Naive thymus-derived CD8-positive, alpha-beta T cell (primary cell): ENCODE data around the gene IL4I1. TPM values are rescaled to one million over a fixed set of nuclear protein-coding genes. Genes with fewer than 3 reads are reported as not detected.

Experiments
- ATAC-seq, 2 donors: fragments of 150-1000 bp; cut with Tn5 transposase in 1 of 2; sonication (Bioruptor Pico), chemical (Tn5 transposase) in 1 of 2; 1 replicate in 1 of 2; 2 replicates in 1 of 2; pipeline ENCODE4 v1.10.0; 2021; ENCODE audit warnings: mild to moderate bottlenecking in 2 of 2, moderate library complexity in 2 of 2
- POLR2A ChIA-PET: fragments of 350-600 bp; sonication (Branson Sonifier 250); formaldehyde crosslinking; loops from one replicate; lab custom pipeline; 2021; ENCODE audit warnings: antibody characterized with exemption; lab: Charles Lee
- DNase-seq, 10 donors: peaks; one replicate each; pipeline versions ENCODE4 v3.0.0 to v3.0.0-alpha.2; 2020 to 2022
- H3K27ac Mint-ChIP-seq, 10 donors: one replicate each; pipeline ENCODE4 v1.8.0; 2020 to 2022; ENCODE audit warnings: mild to moderate bottlenecking in 10 of 10, mixed read lengths in 10 of 10, moderate library complexity in 4 of 10, inconsistent platforms in 1 of 10
- H3K27me3 Mint-ChIP-seq, 5 donors: one replicate each; pipeline ENCODE4 v1.8.0; 2021 to 2022; ENCODE audit warnings: mixed read lengths in 5 of 5
- H3K36me3 Mint-ChIP-seq, 3 donors: one replicate each; pipeline ENCODE4 v1.8.0; 2020 to 2022; ENCODE audit warnings: mixed read lengths in 3 of 3, mild to moderate bottlenecking in 2 of 3, inconsistent platforms in 1 of 3
- H3K4me1 Mint-ChIP-seq, 4 donors: one replicate each; pipeline ENCODE4 v1.8.0; 2021 to 2022; ENCODE audit warnings: mixed read lengths in 4 of 4
- H3K4me3 Mint-ChIP-seq, 10 donors: one replicate each; pipeline ENCODE4 v1.8.0; 2020 to 2022; ENCODE audit warnings: mild to moderate bottlenecking in 10 of 10, mixed read lengths in 10 of 10, moderate library complexity in 6 of 10, inconsistent platforms in 1 of 10
- H3K9me3 Mint-ChIP-seq, 9 donors: one replicate each; pipeline ENCODE4 v1.8.0; 2020 to 2022; ENCODE audit warnings: mixed read lengths in 9 of 9, mild to moderate bottlenecking in 3 of 9, inconsistent platforms in 1 of 9, moderate library complexity in 1 of 9
- polyA plus RNA-seq, 3 donors: library from polyadenylated mRNA; unstranded; fragments of 300-500 nt; fragmentation: Illumina TruSeq; gene quantifications; one replicate each; pipeline ENCODE4 v1.2.3, GENCODE V29; 2021
- total RNA-seq, 8 experiments: library from RNA in 2 of 8; stranded (reverse) in 2 of 8; gene quantifications; one replicate each; pipeline ENCODE4 v1.2.3 and lab custom pipeline; 2021 to 2026

The IL4I1 gene
- total and polyA plus RNA-seq, 5 experiments from 2014 or later: 0.24 to 1.1 (median 0.26) TPM

GRCh38 chr19:49875177-49875576 lies 21.5 kb downstream of the IL4I1 start:
- no peaks in the 10 kb centered on the region for H3K9me3 Mint-ChIP-seq
- peaks cover 18 to 43% (median 32%) of the 10 kb centered on the region in 4 donors for H3K4me1 Mint-ChIP-seq
- ATAC-seq (no peak), DNase-seq (no peak)
- peak overlapping the region in 5 of 10 donors; percentile 63 to 82 (median 78) for H3K27ac Mint-ChIP-seq
- POLR2A ChIA-PET: interaction anchor here (0.5 to 5.2 kb wide), 11 partner anchors 7 to 483 kb away, joined by 3 to 62 read pairs (median 16); partner anchors contain the start of genes AP2A1, MED25, PNKP and PRMT1
- no peaks in the 10 kb centered on the region for H3K27me3 Mint-ChIP-seq
- H3K4me3 Mint-ChIP-seq: peak overlapping the region in 3 of 10 donors; percentile 26 to 87 (median 69)
- peaks cover 0 to 15% (median 0%) of the 10 kb centered on the region in 3 donors for H3K36me3 Mint-ChIP-seq

- peak overlapping the region in 6 of 10 donors; percentile 63 to 88 (median 80) for H3K27ac Mint-ChIP-seq
- no peaks in the 10 kb centered on the region for H3K9me3 Mint-ChIP-seq
- DNase-seq (no peak), ATAC-seq (no peak)
- H3K4me3 Mint-ChIP-seq: peak overlapping the region in 6 of 10 donors; percentile 28 to 87 (median 56)
- peaks cover 0 to 11% (median 0%) of the 10 kb centered on the region in 3 donors for H3K36me3 Mint-ChIP-seq
- H3K27me3 Mint-ChIP-seq: no peaks in the 10 kb centered on the region
- H3K4me1 Mint-ChIP-seq: peaks cover 19 to 43% (median 34%) of the 10 kb centered on the region in 4 donors
- POLR2A ChIA-PET: interaction anchor here (1.1 to 5.2 kb wide), 5 partner anchors 13 to 233 kb away, joined by 3 to 53 read pairs (median 4); partner anchors contain the start of genes PRMT1, PTOV1, RRAS and SCAF1
These were observed 22.1 kb downstream of the IL4I1 start for GRCh38 chr19:49874503-49875157.

- no peak for ATAC-seq
- peaks cover 15 to 36% (median 29%) of the 10 kb centered on the region in 4 donors for H3K4me1 Mint-ChIP-seq
- no peaks in the 10 kb centered on the region for H3K9me3 Mint-ChIP-seq
- no peaks in the 10 kb centered on the region for H3K27me3 Mint-ChIP-seq
- H3K4me3 Mint-ChIP-seq: peak overlapping the region in 3 of 10 donors; percentile 33 to 87 (median 36)
- POLR2A ChIA-PET: interaction anchor here (0.5 to 5.2 kb wide), 4 partner anchors 9 to 1549 kb away, joined by 3 to 53 read pairs (median 4); partner anchors contain the start of gene PTOV1
- H3K36me3 Mint-ChIP-seq: peaks cover 0 to 7% (median 0%) of the 10 kb centered on the region in 3 donors
- H3K27ac Mint-ChIP-seq: peak overlapping the region in 2 of 10 donors; percentile 17 to 64
- no peak for DNase-seq
These were observed 22.9 kb downstream of the IL4I1 start for GRCh38 chr19:49873834-49874233.

- Mint-ChIP-seq H3K9me3 (peaks cover 0 to 2% (median 0%) of the 10 kb centered on the region in 9 donors), H3K4me1 (peaks cover 12 to 36% (median 27%) of the 10 kb centered on the region in 4 donors), H3K27ac (no peak overlapping the region), H3K27me3 (no peaks in the 10 kb centered on the region), H3K4me3 (no peak overlapping the region), H3K36me3 (peaks cover 0 to 6% (median 0%) of the 10 kb centered on the region in 3 donors)
- ATAC-seq: no peak
- POLR2A ChIA-PET: no interaction called here
- DNase-seq: no peak
These were observed 23.6 kb downstream of the IL4I1 start for GRCh38 chr19:49873129-49873521.

- POLR2A ChIA-PET: no interaction called here
- Mint-ChIP-seq H3K4me1 (peaks cover 12 to 39% (median 30%) of the 10 kb centered on the region in 4 donors), H3K4me3 (peak overlapping the region in 4 of 10 donors; percentile 18 to 67 (median 42)), H3K27me3 (no peaks in the 10 kb centered on the region), H3K27ac (peak overlapping the region in 5 of 10 donors; percentile 31 to 87 (median 57)), H3K36me3 (peaks cover 0 to 4% (median 0%) of the 10 kb centered on the region in 3 donors), H3K9me3 (peaks cover 0 to 3% (median 0%) of the 10 kb centered on the region in 9 donors)
- ATAC-seq (no peak), DNase-seq (no peak)
These were observed 24.2 kb downstream of the IL4I1 start for GRCh38 chr19:49872245-49873128.

- POLR2A ChIA-PET: no interaction called here
- Mint-ChIP-seq H3K4me3 (peak overlapping the region in 4 of 10 donors; percentile 37 to 72 (median 42)), H3K27ac (peak overlapping the region in 5 of 10 donors; percentile 5 to 91 (median 81))
These were observed 25.2 kb downstream of the IL4I1 start for GRCh38 chr19:49871349-49871985.

GRCh38 chr19:49870309-49870901 lies 26.3 kb downstream of the IL4I1 start:
- no peak for DNase-seq
- H3K4me1 Mint-ChIP-seq: peaks cover 15 to 52% (median 45%) of the 10 kb centered on the region in 4 donors
- peaks cover 0 to 3% (median 0%) of the 10 kb centered on the region in 9 donors for H3K9me3 Mint-ChIP-seq
- no peaks in the 10 kb centered on the region for H3K27me3 Mint-ChIP-seq
- POLR2A ChIA-PET: interaction anchor here (0.6 to 4.4 kb wide), 7 partner anchors 6 to 230 kb away, joined by 3 to 62 read pairs (median 5); partner anchors contain the start of genes AKT1S1, ATF5, FUZ and NUP62
- peak overlapping the region in 8 of 10 donors; percentile 8 to 92 (median 88) for H3K27ac Mint-ChIP-seq
- peaks cover 0 to 7% (median 0%) of the 10 kb centered on the region in 3 donors for H3K36me3 Mint-ChIP-seq
- H3K4me3 Mint-ChIP-seq: peak overlapping the region in 2 of 10 donors; percentile 7 to 85
- ATAC-seq: no peak

More at GRCh38 chr19:49871349-49871985, 25.2 kb downstream of the IL4I1 start:
- no peaks in the 10 kb centered on the region for H3K27me3 Mint-ChIP-seq
- peaks cover 0 to 3% (median 0%) of the 10 kb centered on the region in 9 donors for H3K9me3 Mint-ChIP-seq
- DNase-seq: no peak
- H3K36me3 Mint-ChIP-seq: peaks cover 0 to 4% (median 0%) of the 10 kb centered on the region in 3 donors
- peaks cover 17 to 46% (median 38%) of the 10 kb centered on the region in 4 donors for H3K4me1 Mint-ChIP-seq
- no peak for ATAC-seq

GRCh38 chr19:49869484-49870308 lies 27.0 kb downstream of the IL4I1 start:
- Mint-ChIP-seq H3K4me1 (peaks cover 14 to 53% (median 49%) of the 10 kb centered on the region in 4 donors), H3K9me3 (peaks cover 0 to 3% (median 0%) of the 10 kb centered on the region in 9 donors), H3K27ac (peak overlapping the region in 6 of 10 donors; percentile 80 to 92 (median 90)), H3K4me3 (peak overlapping the region in 1 of 10 donors; percentile 85), H3K36me3 (peaks cover 0 to 8% (median 0%) of the 10 kb centered on the region in 3 donors), H3K27me3 (no peaks in the 10 kb centered on the region)
- DNase-seq (peak; percentile 77 to 97 (median 89)), ATAC-seq (peak; percentile 77)
- POLR2A ChIA-PET: interaction anchor here (0.6 to 7.6 kb wide), 20 partner anchors 7 to 1235 kb away, joined by 3 to 137 read pairs (median 5); partner anchors contain the start of genes ADM5, AKT1S1, AP2A1 and ATF5

GRCh38 chr19:49869009-49869483 lies 27.6 kb downstream of the IL4I1 start:
- Mint-ChIP-seq H3K4me3 (no peak overlapping the region), H3K36me3 (peaks cover 0 to 11% (median 0%) of the 10 kb centered on the region in 3 donors), H3K27ac (no peak overlapping the region), H3K4me1 (peaks cover 17 to 58% (median 53%) of the 10 kb centered on the region in 4 donors), H3K9me3 (peaks cover 0 to 3% (median 0%) of the 10 kb centered on the region in 9 donors), H3K27me3 (no peaks in the 10 kb centered on the region)
- ATAC-seq (peak; percentile 9 to 10), DNase-seq (peak in 1 of 10 donors; percentile 74)
- POLR2A ChIA-PET: interaction anchor here (0.6 to 7.6 kb wide), 19 partner anchors 8 to 1235 kb away, joined by 3 to 137 read pairs (median 5); partner anchors contain the start of genes ADM5, AKT1S1, AP2A1 and ATF5
